NCI-H1436 (cell line): ENCODE measurements around the gene SAP30BP.
A peak's percentile ranks its signal among the peaks of the same experiment; 100 is the strongest.

Source experiments
- DNase-seq: peaks from one replicate; lab custom pipeline; 2025; lab: John Stamatoyannopoulos, UW

Gene SAP30BP

GRCh38 chr17:75647061-75647460 lies 20.1 kb upstream of the SAP30BP start:
- no peak for DNase-seq

GRCh38 chr17:75647921-75648320 lies 19.2 kb upstream of the SAP30BP start:
- DNase-seq = no peak

GRCh38 chr17:75649687-75650086 lies 17.5 kb upstream of the SAP30BP start:
- no peak for DNase-seq

GRCh38 chr17:75650874-75651273 lies 16.3 kb upstream of the SAP30BP start:
- no peak for DNase-seq

GRCh38 chr17:75652341-75652740 lies 14.8 kb upstream of the SAP30BP start:
- DNase-seq = no peak

GRCh38 chr17:75652934-75653549 lies 14.1 kb upstream of the SAP30BP start:
- peak; percentile 35 for DNase-seq

GRCh38 chr17:75654176-75654575 lies 13.0 kb upstream of the SAP30BP start:
- DNase-seq = no peak

- no peak for DNase-seq
Observed at GRCh38 chr17:75658237-75658636, 8.9 kb upstream of the SAP30BP start.

- no peak for DNase-seq
Observed at GRCh38 chr17:75661531-75661930, 5.6 kb upstream of the SAP30BP start.

GRCh38 chr17:75662511-75662910 lies 4.6 kb upstream of the SAP30BP start:
- DNase-seq = no peak

GRCh38 chr17:75664099-75664549 lies 3.0 kb upstream of the SAP30BP start:
- no peak for DNase-seq

GRCh38 chr17:75665981-75666380 lies 1.2 kb upstream of the SAP30BP start:
- DNase-seq = no peak

- DNase-seq = no peak
Observed at GRCh38 chr17:75667825-75668224, 687 bp downstream of the SAP30BP start.

- DNase-seq = no peak
Observed at GRCh38 chr17:75668489-75668888, 1.4 kb downstream of the SAP30BP start.

- DNase-seq = no peak
Observed at GRCh38 chr17:75670868-75671267, 3.7 kb downstream of the SAP30BP start.

GRCh38 chr17:75672011-75672410 lies 4.9 kb downstream of the SAP30BP start:
- no peak for DNase-seq

- no peak for DNase-seq
Observed at GRCh38 chr17:75673487-75673886, 6.3 kb downstream of the SAP30BP start.

- no peak for DNase-seq
Observed at GRCh38 chr17:75676461-75676860, 9.3 kb downstream of the SAP30BP start.

- DNase-seq = no peak
Observed at GRCh38 chr17:75679706-75680211, 12.6 kb downstream of the SAP30BP start.

- no peak for DNase-seq
Observed at GRCh38 chr17:75680431-75680830, 13.3 kb downstream of the SAP30BP start.

GRCh38 chr17:75681289-75681688 lies 14.2 kb downstream of the SAP30BP start:
- DNase-seq = no peak

GRCh38 chr17:75683583-75683982 lies 16.4 kb downstream of the SAP30BP start:
- DNase-seq = no peak

GRCh38 chr17:75684249-75684648 lies 17.1 kb downstream of the SAP30BP start:
- DNase-seq = no peak

- no peak for DNase-seq
Observed at GRCh38 chr17:75684924-75685323, 17.8 kb downstream of the SAP30BP start.
